HepG2 (cell line): ENCODE data around the gene KIRREL3. TPM values are rescaled to one million over a fixed set of nuclear protein-coding genes. Genes with fewer than 3 reads are reported as not detected.

Source experiments
- ATAC-seq: fragments of 200-7000 bp; cut with Tn5 transposase; 3 replicates; pipeline ENCODE4 v1.9.1; 2020; ENCODE audit warnings: mild to moderate bottlenecking, moderate library complexity
- BruUV-seq: library from RNA; stranded (reverse); fragments of 400-500 nt; replicated peaks from 2 replicates; lab custom pipeline; 2021; lab: Mats Ljungman, UMichigan
- CTCF ChIA-PET: fragments of 300-600 bp; formaldehyde crosslinking; extraction: SDS; loops from one replicate; lab custom pipeline; 2021; ENCODE audit warnings: low total read pairs, inconsistent platforms, low intra/inter-chr PET ratio; lab: Yijun Ruan, JAX
- POLR2A ChIA-PET: fragments of 350-600 bp; sonication (Branson Sonifier 250); formaldehyde crosslinking; loops from one replicate; lab custom pipeline; 2020; ENCODE audit warnings: antibody characterized with exemption, inconsistent platforms; lab: Yijun Ruan, JAX
- DNase-seq: peaks from one replicate; pipeline ENCODE4 v3.0.0-alpha.2; 2015; ENCODE audit warnings: low spot score
- FAIRE-seq: peaks from 3 replicates; lab custom pipeline; 2011; peaks lifted over from hg19 to GRCh38; lab: Jason Lieb, UNC
- H2AFZ ChIP-seq: one replicate; pipeline ENCODE4 v1.6.1; 2011; ENCODE audit warnings: low read length, inconsistent platforms
- H3K27ac ChIP-seq: fragments of 300-600 bp; 3 replicates; pipeline ENCODE4 v1.8.0; 2011; ENCODE audit warnings: mixed run types, mild to moderate bottlenecking, mixed read lengths, low read length, inconsistent platforms; ENCODE audit not compliant: insufficient read depth; ENCODE audit errors: extremely low read length
- H3K27me3 ChIP-seq, 2 experiments: fragments of 200-600 bp in 1 of 2; 2 replicates in 1 of 2; 3 replicates in 1 of 2; pipeline versions ENCODE4 v1.6.0 to v1.8.0; 2011; ENCODE audit warnings: low read length in 2 of 2, mild to moderate bottlenecking in 2 of 2, moderate library complexity in 2 of 2, inconsistent platforms in 1 of 2; ENCODE audit not compliant: insufficient read depth in 2 of 2, control insufficient read depth in 1 of 2
- H3K36me3 ChIP-seq, 2 experiments: fragments of 200-600 bp in 1 of 2; replicated peaks in 1 of 2; 2 replicates in 1 of 2; 3 replicates in 1 of 2; pipeline versions ENCODE4 v1.5.1 to v1.8.0; 2011; ENCODE audit warnings: low read length in 2 of 2, inconsistent platforms in 1 of 2; ENCODE audit not compliant: insufficient read depth in 2 of 2, control insufficient read depth in 1 of 2
- H3K4me1 ChIP-seq: 2 replicates; pipeline ENCODE4 v1.5.1; 2012; ENCODE audit warnings: low read length, inconsistent platforms; ENCODE audit not compliant: insufficient read depth
- H3K4me2 ChIP-seq: 2 replicates; pipeline ENCODE4 v1.6.0; 2011; ENCODE audit warnings: low read depth, low read length, inconsistent platforms
- H3K4me3 ChIP-seq, 3 experiments: fragments of 200-600 bp in 1 of 3; sonication (generic), shearing (Covaris generic) in 1 of 3; replicated peaks in 1 of 3; 2 replicates each; pipeline ENCODE4 v1.5.1; 2011 to 2016; ENCODE audit warnings: low read length in 3 of 3, inconsistent platforms in 2 of 3, low read depth in 2 of 3, mild to moderate bottlenecking in 2 of 3, control low read depth in 1 of 3, mixed read lengths in 1 of 3; ENCODE audit not compliant: insufficient read depth in 1 of 3
- H3K79me2 ChIP-seq: one replicate; pipeline ENCODE4 v1.6.1; 2011; ENCODE audit warnings: low read length, inconsistent platforms; ENCODE audit not compliant: insufficient read depth
- H3K9ac ChIP-seq: 2 replicates; pipeline ENCODE4 v1.6.0; 2011; ENCODE audit warnings: mild to moderate bottlenecking, low read depth, low read length, inconsistent platforms; ENCODE audit not compliant: insufficient read depth
- H3K9me3 ChIP-seq: 2 replicates; pipeline ENCODE4 v1.5.1; 2012; ENCODE audit warnings: mild to moderate bottlenecking, low read length
- H4K20me1 ChIP-seq: 2 replicates; pipeline ENCODE4 v1.6.0; 2011; ENCODE audit warnings: inconsistent platforms, mild to moderate bottlenecking, low read length, moderate library complexity; ENCODE audit not compliant: insufficient read depth
- FOXP1 ChIP-seq, 2 experiments: fragments of 450-650 bp in 1 of 2; IDR thresholded peaks; 2 replicates each; pipeline ENCODE4 v1.6.1; 2017 to 2018; ENCODE audit warnings: antibody characterized with exemption in 1 of 2
- GLI4 ChIP-seq: sonication (generic); formaldehyde crosslinking; IDR thresholded peaks from 2 replicates; pipeline ENCODE4 v1.5.1; 2020; ENCODE audit warnings: missing genetic modification reagents, mild to moderate bottlenecking, moderate library complexity, borderline replicate concordance
- HINFP ChIP-seq: sonication (generic); formaldehyde crosslinking; IDR thresholded peaks from 2 replicates; pipeline ENCODE4 v1.4.0; 2020; ENCODE audit warnings: low read depth, mild to moderate bottlenecking, missing genetic modification reagents
- HMGXB3 ChIP-seq: sonication (generic); formaldehyde crosslinking; IDR thresholded peaks from 2 replicates; pipeline ENCODE4 v1.4.0; 2020; ENCODE audit warnings: missing genetic modification reagents, borderline replicate concordance
- MAFF ChIP-seq: IDR thresholded peaks from 2 replicates; pipeline ENCODE4 v1.6.1; 2011; ENCODE audit warnings: low read depth, low read length, improper control_type of control experiment
- PATZ1 ChIP-seq: sonication (generic); formaldehyde crosslinking; IDR thresholded peaks from 2 replicates; pipeline ENCODE4 v1.4.0; 2020; ENCODE audit warnings: missing genetic modification reagents
- PRDM10 ChIP-seq: sonication (generic); formaldehyde crosslinking; IDR thresholded peaks from 2 replicates; pipeline ENCODE4 v1.4.0; 2020; ENCODE audit warnings: low read depth, missing genetic modification reagents
- RARG ChIP-seq: sonication (generic); formaldehyde crosslinking; IDR thresholded peaks from 2 replicates; pipeline ENCODE4 v1.4.0; 2020; ENCODE audit warnings: low read depth, mild to moderate bottlenecking, missing genetic modification reagents
- RFXAP ChIP-seq: sonication (generic); formaldehyde crosslinking; IDR thresholded peaks from 2 replicates; pipeline ENCODE4 v1.4.0; 2020; ENCODE audit warnings: missing genetic modification reagents, borderline replicate concordance
- ZFP82 ChIP-seq: sonication (generic); formaldehyde crosslinking; IDR thresholded peaks from 2 replicates; pipeline ENCODE4 v1.5.1; 2020; ENCODE audit warnings: mild to moderate bottlenecking, missing genetic modification reagents, borderline replicate concordance
- ZNF33B ChIP-seq: sonication (generic); formaldehyde crosslinking; IDR thresholded peaks from 2 replicates; pipeline ENCODE4 v1.5.1; 2020; ENCODE audit warnings: mild to moderate bottlenecking, missing genetic modification reagents
- ZSCAN12 ChIP-seq: sonication (generic); formaldehyde crosslinking; IDR thresholded peaks from 2 replicates; pipeline ENCODE4 v1.9.0; 2021; ENCODE audit warnings: mild to moderate bottlenecking, missing genetic modification reagents
- WGBS: methylation state at CpG from one replicate; pipeline ENCODE4 v1.1.6; 2017; ENCODE audit warnings: low lambda C conversion rate; 5-methylcytosine and 5-hydroxymethylcytosine counted together
- in situ Hi-C: cut with HindIII; loops from 2 replicates; pipeline ENCODE4 v1.10.0; 2017; ENCODE audit warnings: low pct_unique_long_range_greater_than_20kb; ENCODE audit not compliant: extremely low pct_ligation_motif_present
- intact Hi-C: fragments of 100-400 bp; cut with micrococcal nuclease; formaldehyde crosslinking; loops from one replicate; pipeline ENCODE4 v1.10.0; 2022; ENCODE audit not compliant: unreplicated experiment
- polyA plus RNA-seq, 8 experiments: library from polyadenylated mRNA; depleted of rRNA in 3 of 8; stranded (reverse) in 7 of 8; unstranded in 1 of 8; fragments of >200 nt; fragmentation: Illumina TruSeq in 4 of 8; extraction: Trizol in 4 of 8; gene quantifications; 2 replicates each; pipeline versions ENCODE4 v1.2.1 to v1.2.3, GENCODE V29; 2011 to 2016; ENCODE audit warnings: low read depth in 4 of 8, missing spikeins in 1 of 8, mixed read lengths in 1 of 8; ENCODE audit not compliant: insufficient read depth in 1 of 8
- total RNA-seq, 5 experiments: library from RNA; depleted of rRNA; stranded (reverse); fragments of >200 nt; fragmentation: Illumina TruSeq; extraction: Trizol; gene quantifications; 2 replicates each; pipeline ENCODE4 v1.2.3, GENCODE V29; 2016; ENCODE audit warnings: low read depth in 1 of 5

KIRREL3 gene
- total and polyA plus RNA-seq, 2 of the 13 experiments (the other 11 are each of a cell fraction or from before 2014, with no cell fraction given): not detected

GRCh38 chr11:126511475-126512115, 489.0 kb downstream of the KIRREL3 start:
- Histone ChIP-seq H3K9me3 (no peaks in the 10 kb centered on the region), H3K9ac (no peak overlapping the region), H4K20me1 (no peaks in the 10 kb centered on the region), H3K4me2 (no peak overlapping the region), H3K27ac (no peak overlapping the region), H3K36me3 (no peaks in the 10 kb centered on the region), H3K27me3 (peaks cover 0 to 34% of the 10 kb centered on the region in 2 experiments; a peak in 2 of 5 replicates), H3K4me1 (no peaks in the 10 kb centered on the region), H3K4me3 (no peak overlapping the region), H3K79me2 (no peaks in the 10 kb centered on the region), H2AFZ (no peak overlapping the region)
- no TSS peak for BruUV-seq
- CTCF ChIA-PET: no interaction called here
- POLR2A ChIA-PET: no interaction called here
- FAIRE-seq (no peak), ATAC-seq (no peak), DNase-seq (no peak)
- in situ Hi-C loops (no loop called here), intact Hi-C loops (no loop called here)
- WGBS: 16% methylated on average over 11 of the region's 14 CpGs
- no peak for TF ChIP-seq PATZ1 (CRISPR knock-in tag)
- no peak for TF ChIP-seq RFXAP (CRISPR knock-in tag)
- TF ChIP-seq ZNF33B: no peak
- TF ChIP-seq HINFP: no peak
- no peak for TF ChIP-seq HMGXB3 (CRISPR knock-in tag)
- no peak for TF ChIP-seq FOXP1 (IDR thresholded peaks at IDR 0.05)
- no peak for TF ChIP-seq FOXP1 (CRISPR knock-in tag; IDR thresholded peaks at IDR 0.05)
- TF ChIP-seq RARG (CRISPR knock-in tag): no peak
- TF ChIP-seq PRDM10 (CRISPR knock-in tag): no peak
- no peak for TF ChIP-seq MAFF
- TF ChIP-seq ZFP82 (CRISPR knock-in tag): no peak
- TF ChIP-seq GLI4 (CRISPR knock-in tag): no peak
- TF ChIP-seq ZSCAN12 (CRISPR knock-in tag): no peak
